Urothelium cell line (cell line): ENCODE results near the gene FYCO1.

Experiments
- DNase-seq: peaks from one replicate; pipeline ENCODE4 v3.0.0; 2011; ENCODE audit warnings: low spot score, mixed read lengths
- FAIRE-seq: peaks from 2 replicates; lab custom pipeline; 2011; peaks lifted over from hg19 to GRCh38; lab: Jason Lieb, UNC

Gene FYCO1

DNA sequence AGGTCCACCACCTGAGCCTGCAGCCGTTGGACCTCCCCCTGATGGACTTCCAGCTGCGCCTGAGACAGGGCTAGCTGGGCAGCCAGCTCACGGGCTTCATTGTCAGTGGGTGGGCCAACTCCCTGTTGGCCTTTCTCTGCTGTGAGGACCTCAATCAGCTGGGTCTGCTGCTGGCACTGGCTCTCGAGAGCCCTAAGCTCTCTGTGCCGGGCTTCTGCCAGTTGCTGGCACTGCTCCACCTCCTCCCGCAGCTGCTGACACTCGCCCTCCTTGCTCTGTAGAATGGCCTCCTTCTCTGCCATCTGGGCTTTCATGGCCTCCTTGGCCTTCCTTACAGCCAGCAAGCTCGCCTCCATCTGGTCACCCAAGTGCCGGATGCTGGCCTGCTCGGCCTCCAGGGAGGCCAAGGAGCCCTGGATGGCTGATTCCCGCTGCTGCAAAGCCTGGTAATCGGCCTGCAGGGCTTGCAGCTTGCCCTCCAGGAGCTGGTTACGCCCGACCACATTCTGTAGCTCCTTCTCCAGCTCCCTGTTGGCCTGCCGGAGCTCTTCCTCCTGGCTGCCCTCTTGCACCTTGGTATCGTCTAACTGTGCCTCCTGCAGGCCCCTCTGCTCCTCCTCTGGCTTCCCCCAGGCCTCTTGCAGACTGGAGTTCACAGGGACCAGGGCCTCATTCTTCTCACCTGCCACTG is 28.5 kb downstream of the FYCO1 start:
- no peak for DNase-seq
- no peak for FAIRE-seq

GRCh38 chr3:45966371-45966791 is 29.2 kb downstream of the FYCO1 start:
- no peak for DNase-seq

GRCh38 chr3:45965653-45966052 is 30.0 kb downstream of the FYCO1 start:
- no peak for FAIRE-seq
- no peak for DNase-seq

More at GRCh38 chr3:45966371-45966791, 29.2 kb downstream of the FYCO1 start:
- no peak for FAIRE-seq

DNA sequence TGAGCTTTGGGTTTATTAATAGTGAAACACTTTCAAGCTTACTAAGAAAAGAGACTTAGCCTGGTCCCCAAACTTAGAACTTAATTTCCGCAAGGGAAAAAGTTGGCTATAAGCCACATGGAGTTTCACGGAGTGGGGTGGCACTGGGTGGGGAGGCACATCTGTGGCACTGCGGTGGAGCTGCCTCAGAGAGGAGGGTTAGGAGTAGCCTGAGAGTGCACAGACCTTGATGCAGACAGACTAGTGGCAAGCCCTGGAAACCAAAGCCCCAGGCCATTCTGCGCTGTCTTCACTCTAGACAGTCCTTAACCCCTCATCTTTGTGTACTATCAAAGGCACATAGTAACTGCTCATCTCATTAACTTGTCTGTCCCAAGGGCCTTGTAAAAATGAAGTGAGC is 30.4 kb downstream of the FYCO1 start:
- DNase-seq: no peak
- FAIRE-seq: no peak

GRCh38 chr3:45964139-45964538 is 31.5 kb downstream of the FYCO1 start:
- DNase-seq: no peak
- no peak for FAIRE-seq

DNA sequence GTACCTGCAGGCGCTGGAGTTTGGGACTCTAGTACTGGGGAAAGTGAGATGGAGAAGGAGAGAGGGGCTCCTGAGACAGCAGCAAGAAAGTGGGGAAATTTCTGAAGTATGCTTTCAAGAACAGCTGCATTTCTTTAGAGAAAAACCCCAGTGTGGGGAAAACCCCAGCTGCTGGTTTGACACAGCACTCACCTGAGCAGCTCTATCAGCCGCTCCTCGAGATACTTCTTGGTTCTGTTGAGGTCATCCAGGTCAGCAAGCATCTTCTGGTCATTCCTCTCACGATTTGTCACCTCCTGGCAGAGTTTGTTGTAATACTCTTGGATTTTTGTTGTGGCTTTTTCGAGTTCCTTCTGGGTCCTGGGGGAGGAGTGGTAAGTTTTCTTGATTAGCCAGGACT is 33.6 kb downstream of the FYCO1 start:
- DNase-seq: no peak
- no peak for FAIRE-seq

GRCh38 chr3:45960289-45960688 is 35.3 kb downstream of the FYCO1 start:
- DNase-seq: no peak
- no peak for FAIRE-seq

DNA sequence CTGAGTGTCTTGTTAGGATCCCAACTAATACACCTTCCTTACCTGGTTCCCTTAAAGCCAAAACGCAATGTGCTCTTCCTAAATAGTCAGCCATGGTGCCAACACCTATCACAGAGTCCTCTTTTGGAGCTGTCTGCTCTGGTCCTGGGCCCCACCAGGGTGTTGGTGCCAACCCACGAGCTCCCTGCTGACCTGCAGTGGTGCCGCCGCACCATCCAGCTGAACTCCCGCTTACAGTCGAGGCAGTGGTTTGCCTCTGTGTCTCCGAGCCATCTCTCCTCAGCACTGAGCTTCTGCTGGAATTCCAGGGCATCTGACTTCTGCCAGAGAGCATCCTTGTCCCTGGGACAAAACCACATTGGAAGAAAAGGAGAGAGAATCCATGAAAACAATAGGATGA is 36.4 kb downstream of the FYCO1 start:
- FAIRE-seq (no peak), DNase-seq (no peak)

DNA sequence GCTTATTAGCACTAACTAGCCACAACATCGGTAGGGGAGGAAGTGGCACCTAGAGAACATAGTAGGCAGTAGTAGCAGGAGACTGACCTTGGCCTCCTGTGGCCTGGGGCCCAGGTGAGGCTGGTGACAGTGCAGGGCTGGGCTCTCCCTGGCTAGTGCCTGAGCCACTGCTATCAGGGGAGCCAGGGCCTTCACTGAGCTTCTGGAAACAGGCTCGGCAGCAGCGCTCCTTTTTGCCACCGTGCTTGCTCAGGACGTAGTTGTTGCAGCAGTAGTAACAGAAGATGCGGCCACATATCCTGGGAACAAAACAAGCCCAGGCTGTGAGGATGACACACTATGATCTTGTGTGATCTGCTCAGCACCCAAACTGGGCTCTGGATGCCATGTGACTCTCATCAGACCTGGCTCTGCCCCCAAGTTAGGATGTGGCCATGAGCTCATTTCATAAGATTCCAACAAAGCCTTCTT is 37.3 kb downstream of the FYCO1 start:
- FAIRE-seq: no peak
- no peak for DNase-seq

DNA sequence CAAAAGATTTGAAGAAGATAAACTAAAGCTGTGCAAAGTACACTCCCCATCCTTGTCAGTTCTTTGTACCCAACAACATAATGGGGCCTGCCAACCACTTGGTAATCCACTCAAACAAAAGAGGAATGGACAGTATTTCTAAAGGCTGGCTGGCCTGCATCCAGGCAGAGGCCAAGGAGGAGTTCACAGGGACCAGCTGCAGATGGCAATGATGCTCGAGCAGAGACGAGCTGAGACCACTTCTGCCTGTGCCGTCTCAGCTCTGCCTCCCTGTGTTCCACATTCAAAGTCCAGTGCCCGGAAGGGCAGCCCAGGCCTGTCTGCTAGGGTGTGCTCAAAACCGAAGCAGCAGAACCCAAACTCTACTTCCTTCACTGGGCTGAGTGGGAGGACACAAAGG is 38.0 kb downstream of the FYCO1 start:
- FAIRE-seq: no peak
- DNase-seq: no peak

- DNase-seq (no peak), FAIRE-seq (no peak)
These were observed 39.9 kb downstream of the FYCO1 start for GRCh38 chr3:45955706-45956105.

- DNase-seq (no peak), FAIRE-seq (no peak)
These were observed 40.5 kb downstream of the FYCO1 start for GRCh38 chr3:45955017-45955647.

DNA sequence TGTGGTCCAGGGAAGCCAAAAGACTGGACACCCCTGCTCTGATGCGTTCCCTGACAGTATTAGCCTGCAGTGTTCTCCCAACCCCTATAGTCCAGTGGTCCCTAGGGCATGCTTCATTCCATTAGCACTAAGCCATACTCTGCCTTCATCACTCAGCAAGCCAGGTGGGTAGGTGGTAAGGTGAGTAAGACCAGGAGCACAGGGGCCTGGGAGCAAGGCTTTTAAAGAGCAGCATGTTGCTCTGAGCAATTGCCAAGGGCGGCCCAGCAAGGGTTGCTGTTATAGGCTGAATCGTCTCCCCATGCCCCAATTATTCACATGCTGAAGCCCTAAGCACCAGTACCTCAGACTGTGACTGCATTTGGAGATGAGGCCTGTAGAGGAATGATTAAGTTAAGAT is 41.3 kb downstream of the FYCO1 start:
- FAIRE-seq (no peak), DNase-seq (no peak)

GRCh38 chr3:45953536-45953935 is 42.1 kb downstream of the FYCO1 start:
- no peak for FAIRE-seq
- no peak for DNase-seq

DNA sequence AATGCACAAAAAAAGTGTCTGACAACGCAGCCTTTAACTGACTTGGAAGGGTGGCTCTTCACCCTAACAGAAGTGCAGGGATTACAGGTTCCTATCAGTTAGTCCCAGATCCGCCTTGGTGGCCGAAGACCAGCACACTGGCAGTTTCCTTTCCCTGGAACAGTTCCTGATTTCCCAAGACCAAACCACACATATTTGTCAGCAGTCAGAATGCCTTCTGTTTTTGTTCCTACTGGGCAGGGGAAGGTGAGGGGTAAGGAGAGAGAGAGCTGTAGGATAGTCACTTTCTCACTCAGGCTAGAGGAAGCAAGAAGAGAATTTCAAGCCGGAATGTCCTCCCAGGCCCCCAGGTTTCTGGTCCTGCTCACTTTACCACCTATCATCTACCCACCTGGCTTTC is 43.2 kb downstream of the FYCO1 start:
- DNase-seq (no peak), FAIRE-seq (no peak)

DNA sequence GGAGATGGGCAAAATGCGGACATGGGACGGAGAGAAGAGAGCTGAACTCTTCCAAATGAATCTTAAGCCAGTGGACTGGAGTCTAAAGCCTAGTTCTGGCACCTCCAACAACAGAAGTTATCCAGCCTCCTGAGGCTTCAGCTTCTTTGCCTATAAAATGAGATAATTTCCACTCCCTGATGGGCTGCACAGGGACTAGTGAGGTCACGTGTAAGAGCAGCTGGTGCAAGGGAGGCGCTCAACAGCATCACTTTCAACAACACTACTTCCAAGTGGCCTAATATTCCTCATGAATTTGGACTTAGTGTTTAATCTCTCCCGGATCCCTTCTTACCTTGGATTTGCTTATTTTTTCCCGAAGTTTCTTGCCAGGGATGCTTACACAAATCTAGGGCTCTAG is 43.7 kb downstream of the FYCO1 start:
- FAIRE-seq: no peak

DNA sequence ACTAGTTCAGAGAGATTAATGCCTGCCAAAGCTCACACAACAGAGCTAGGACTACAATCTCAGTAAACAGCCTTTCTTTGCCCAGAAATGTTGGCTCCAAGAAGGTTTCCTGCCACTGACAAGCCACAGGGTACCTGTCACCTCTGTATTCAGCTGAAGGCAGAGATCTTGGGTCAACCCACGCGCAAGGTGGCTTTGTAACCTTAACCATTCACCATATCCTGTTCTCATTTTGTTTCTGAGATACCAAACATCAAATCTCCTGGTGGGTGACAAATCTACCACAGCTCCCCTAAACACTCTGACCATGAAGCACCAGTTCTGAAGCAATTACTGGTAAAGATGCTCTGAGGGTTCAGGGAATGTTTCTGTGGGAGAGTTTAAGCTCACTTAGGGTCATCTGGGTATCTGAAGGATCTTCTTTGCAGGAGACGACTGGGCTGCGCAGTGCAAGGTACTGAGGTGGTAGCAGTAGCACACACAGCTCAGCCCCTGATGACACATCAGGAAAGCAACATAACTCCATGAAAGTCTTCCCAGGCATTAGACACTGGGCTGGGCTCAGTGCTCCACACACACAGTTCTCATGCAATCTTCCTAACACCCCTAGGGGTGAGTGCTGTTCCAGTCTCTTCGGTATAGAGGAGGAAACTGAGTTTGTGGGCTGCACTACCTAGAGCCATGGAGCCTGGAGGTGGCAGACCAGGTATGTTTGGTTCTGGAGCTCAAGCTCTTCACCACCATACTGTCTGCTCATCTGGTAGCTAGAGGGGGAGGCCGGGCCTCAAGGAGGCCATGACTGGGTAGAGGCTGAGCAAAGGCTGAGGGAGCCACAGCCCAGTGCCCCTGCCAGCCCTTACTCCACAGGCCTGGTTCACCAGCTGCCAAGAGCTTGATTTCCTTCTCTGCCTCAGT is 44.7 kb downstream of the FYCO1 start:
- no peak for DNase-seq
- FAIRE-seq: no peak

More for the DNA sequence above, 43.7 kb downstream of the FYCO1 start:
- no peak for DNase-seq

DNA sequence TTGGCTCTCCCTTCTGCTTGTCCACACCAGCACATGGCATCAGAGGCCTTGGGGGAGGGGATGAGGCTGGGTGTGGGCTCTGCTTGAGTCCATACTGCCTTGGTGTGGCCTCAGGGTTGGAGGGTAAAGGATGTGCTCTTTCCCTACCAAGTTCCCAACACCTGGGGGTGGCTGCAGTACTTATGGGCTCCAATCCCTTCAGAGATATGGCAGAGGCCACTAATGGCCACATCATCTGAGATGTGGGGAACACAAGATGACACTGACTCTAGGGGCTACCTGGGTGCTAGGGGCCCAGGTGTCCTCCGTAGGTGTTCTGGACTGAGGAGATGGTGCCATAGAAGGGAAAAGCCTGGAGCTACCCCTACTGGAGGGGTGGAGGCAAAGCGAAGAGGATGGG is 45.5 kb downstream of the FYCO1 start:
- no peak for FAIRE-seq
- no peak for DNase-seq

- no peak for FAIRE-seq
These were observed 46.2 kb downstream of the FYCO1 start for GRCh38 chr3:45949432-45949831.

GRCh38 chr3:45948881-45949280 is 46.7 kb downstream of the FYCO1 start:
- FAIRE-seq: no peak

More at GRCh38 chr3:45949432-45949831, 46.2 kb downstream of the FYCO1 start:
- no peak for DNase-seq

DNA sequence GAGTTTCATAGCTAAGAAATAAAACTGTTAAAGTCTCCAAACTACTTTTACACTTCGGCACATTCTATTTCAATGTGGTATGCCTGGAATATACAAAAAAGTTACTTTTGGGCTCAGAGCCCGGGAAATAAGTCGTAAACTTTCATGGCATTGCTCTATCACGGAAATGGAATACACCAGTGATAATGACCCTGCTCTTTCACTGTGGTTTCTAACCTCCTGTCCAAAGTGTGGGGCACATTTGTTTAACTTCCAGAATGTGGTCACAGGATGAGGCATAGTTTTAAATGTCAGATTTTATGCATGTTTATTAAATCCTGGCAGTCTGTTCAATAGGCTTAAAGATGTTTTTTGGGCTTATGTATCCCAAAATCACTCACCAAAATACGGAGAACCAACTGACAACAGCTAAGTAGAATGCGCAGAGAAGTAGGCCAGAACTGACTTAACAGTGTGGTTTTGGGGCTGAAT is 47.3 kb downstream of the FYCO1 start:
- DNase-seq (no peak), FAIRE-seq (no peak)

More at GRCh38 chr3:45948881-45949280, 46.7 kb downstream of the FYCO1 start:
- no peak for DNase-seq
